HG02973 (cell line): ENCODE data around the gene CD3D.

Experiments
- ATAC-seq: cut with Tn5 transposase; IDR thresholded peaks from one replicate; pipeline ENCODE4 v1.9.1; 2021; ENCODE audit warnings: moderate library complexity; ENCODE audit not compliant: unreplicated experiment

CD3D gene

GRCh38 chr11:118342503-118343161, at the start of gene CD3D:
TSS of gene CD3D (minus strand) at chr11:118342705. CDS start at chr11:118342607, 98 bp downstream.
- no peak for ATAC-seq

- ATAC-seq: no peak
These were observed 41.2 kb upstream of the CD3D start for GRCh38 chr11:118383657-118384056.

GRCh38 chr11:118382954-118383353, 40.4 kb upstream of the CD3D start:
- no peak for ATAC-seq

GRCh38 chr11:118380571-118380970, 38.1 kb upstream of the CD3D start:
- no peak for ATAC-seq

GRCh38 chr11:118379497-118379896, 37.0 kb upstream of the CD3D start:
- ATAC-seq: no peak

- ATAC-seq: no peak
These were observed 33.5 kb upstream of the CD3D start for GRCh38 chr11:118375978-118376377.

- no peak for ATAC-seq
These were observed 32.2 kb upstream of the CD3D start for GRCh38 chr11:118374729-118375128.

GRCh38 chr11:118373871-118374270, 31.4 kb upstream of the CD3D start:
- no peak for ATAC-seq

GRCh38 chr11:118373263-118373662, 30.8 kb upstream of the CD3D start:
- ATAC-seq: no peak

- ATAC-seq: no peak
These were observed 28.3 kb upstream of the CD3D start for GRCh38 chr11:118370774-118371173.

- ATAC-seq: no peak
These were observed 23.8 kb upstream of the CD3D start for GRCh38 chr11:118366287-118366686.

- no peak for ATAC-seq
These were observed 22.6 kb upstream of the CD3D start for GRCh38 chr11:118364956-118365615.

- peak; percentile 86 for ATAC-seq
These were observed 16.9 kb upstream of the CD3D start, which contains the start of gene UBE4A for GRCh38 chr11:118359295-118359958. TSS of gene UBE4A (plus strand) at chr11:118359600. CDS start at chr11:118365081, 5,481 bp downstream.

- ATAC-seq: no peak
These were observed 15.6 kb upstream of the CD3D start for GRCh38 chr11:118358071-118358470.

- ATAC-seq: no peak
These were observed 10.7 kb upstream of the CD3D start for GRCh38 chr11:118353084-118353710.

- ATAC-seq: no peak
These were observed 7.0 kb upstream of the CD3D start for GRCh38 chr11:118349475-118349874.

- no peak for ATAC-seq
These were observed 1.5 kb upstream of the CD3D start, which contains the start of gene CD3G for GRCh38 chr11:118343981-118344515. TSS of gene CD3G (plus strand) at chr11:118344344. CDS start at chr11:118344424, 80 bp downstream.

- no peak for ATAC-seq
These were observed 743 bp upstream of the CD3D start for GRCh38 chr11:118343248-118343647.

- no peak for ATAC-seq
These were observed 553 bp downstream of the CD3D start for GRCh38 chr11:118341815-118342489.

- ATAC-seq: no peak
These were observed 1.2 kb downstream of the CD3D start for GRCh38 chr11:118341261-118341660.

- ATAC-seq: no peak
These were observed 2.1 kb downstream of the CD3D start for GRCh38 chr11:118340449-118340848.
